Testis (tissue), 2 donors: ENCODE results near the gene ATPAF2.

ENCODE experiments used
- CTCF ChIP-seq, 3 experiments: fragments of 450-650 bp in 2 of 3; fragments of 200-600 bp in 1 of 3; sonication (generic) in 1 of 3; IDR thresholded peaks; one replicate each; pipeline ENCODE4 v1.5.1; 2016 to 2019; ENCODE audit warnings: antibody characterized with exemption in 3 of 3, mild to moderate bottlenecking in 2 of 3, moderate library complexity in 1 of 3
- POLR2A ChIP-seq: fragments of 450-650 bp; IDR thresholded peaks from one replicate; pipeline ENCODE4 v1.6.1; 2017; ENCODE audit warnings: antibody characterized with exemption, mild to moderate bottlenecking, moderate library complexity

- TF ChIP-seq CTCF (IDR thresholded peaks at IDR 0.05) (no peak), POLR2A (no peak)
Observed at GRCh38 chr17:18028114-18028951, 10.6 kb downstream of the ATPAF2 start.
